Activated CD4-positive, CD25-positive, alpha-beta regulatory T cell treated with anti-CD3 and anti-CD28 coated beads, Interleukin-2, amount 50 U/mL, for 16 hours (primary cell): Measurements from ENCODE around the gene KLHL2.
"Not testable (repeated sequence)": the region's sequence is repeated elsewhere in the genome, so short reads cannot be mapped to it uniquely, and the experiment has no call there.

ENCODE experiments used
- DNase-seq: peaks from one replicate; pipeline ENCODE4 v3.0.0-alpha.2; 2020; ENCODE audit warnings: low read depth, low spot score

Gene KLHL2

DNA sequence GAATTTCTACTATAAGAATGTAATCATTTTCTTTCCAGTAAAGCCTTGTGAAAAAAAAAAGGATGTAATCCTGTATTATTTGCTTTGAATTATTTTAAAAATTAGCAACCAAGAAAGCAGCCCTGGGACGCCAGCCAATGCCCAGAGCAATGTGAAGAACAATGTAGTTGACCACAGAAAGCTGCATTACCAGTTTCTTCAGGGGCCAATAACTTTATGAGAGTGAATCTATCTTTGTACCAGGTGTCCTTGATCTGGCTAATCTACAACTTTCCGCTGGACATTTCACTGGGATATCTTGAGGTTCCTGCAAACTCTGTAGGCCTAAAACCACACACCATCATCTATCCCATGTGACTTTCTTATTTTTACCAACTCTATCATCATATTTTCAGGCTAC lies 7.6 kb upstream of the KLHL2 start:
- no peak for DNase-seq

DNA sequence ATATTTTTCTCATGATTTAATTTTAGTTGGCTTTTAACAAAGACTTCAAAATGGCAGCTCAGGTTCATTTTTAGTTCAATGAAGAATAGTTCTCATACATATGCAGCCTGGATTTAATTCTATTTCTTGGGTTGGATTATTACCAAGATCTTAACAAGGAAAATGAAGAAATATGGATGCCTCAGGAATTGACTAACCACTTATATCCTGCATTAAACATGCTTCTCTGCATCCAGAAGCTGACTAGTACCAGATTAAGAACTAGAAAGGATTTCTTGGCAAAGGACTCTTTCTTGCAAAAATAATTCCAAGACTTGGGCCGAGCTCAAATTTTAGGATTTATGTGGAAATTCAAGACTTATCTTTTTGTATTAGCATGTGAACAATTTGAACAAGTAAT lies 5.6 kb upstream of the KLHL2 start:
- DNase-seq: no peak

DNA sequence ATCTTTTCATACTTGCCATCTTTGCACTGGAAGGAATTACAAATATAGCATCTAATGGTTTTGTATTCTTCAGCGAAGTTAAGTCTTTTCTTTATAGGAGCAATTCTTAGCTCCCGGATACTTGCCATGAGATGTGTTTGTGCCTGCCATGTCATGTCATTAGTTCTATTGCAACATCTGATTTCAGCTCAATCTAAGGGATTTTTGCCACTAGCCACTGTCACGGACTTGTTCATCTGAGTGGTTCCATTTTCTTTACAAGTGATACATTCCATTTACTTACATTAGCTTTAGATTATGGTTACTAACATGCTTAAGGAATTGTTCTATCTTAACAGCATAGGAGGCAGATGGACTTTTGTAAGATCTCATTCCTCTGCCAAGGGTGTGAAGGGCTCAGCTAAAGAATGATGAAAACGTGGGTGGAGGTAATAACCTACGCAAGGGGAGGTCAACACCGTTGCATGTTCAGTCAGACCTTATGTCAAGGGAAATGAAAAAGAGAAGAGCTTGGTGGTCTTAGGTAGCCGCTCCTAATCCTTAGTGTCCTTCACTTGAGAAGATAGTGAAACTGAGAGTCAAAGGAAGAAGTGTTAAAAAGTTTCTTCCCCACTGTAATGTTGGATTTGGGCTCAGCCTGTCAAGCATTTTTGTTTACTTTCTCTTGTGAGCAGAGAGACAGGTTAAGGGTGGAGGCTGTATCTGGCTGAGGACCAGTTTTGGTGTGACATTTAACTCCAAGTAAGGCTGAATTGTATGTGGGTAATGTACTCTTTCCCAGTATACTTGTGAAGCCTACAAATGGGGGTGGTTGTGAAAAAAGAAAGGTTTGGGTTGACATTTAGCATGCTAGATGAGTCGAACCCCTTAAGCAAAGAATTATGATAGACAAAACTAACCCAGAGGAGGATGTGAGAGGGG lies 3.6 kb upstream of the KLHL2 start:
- no peak for DNase-seq

DNA sequence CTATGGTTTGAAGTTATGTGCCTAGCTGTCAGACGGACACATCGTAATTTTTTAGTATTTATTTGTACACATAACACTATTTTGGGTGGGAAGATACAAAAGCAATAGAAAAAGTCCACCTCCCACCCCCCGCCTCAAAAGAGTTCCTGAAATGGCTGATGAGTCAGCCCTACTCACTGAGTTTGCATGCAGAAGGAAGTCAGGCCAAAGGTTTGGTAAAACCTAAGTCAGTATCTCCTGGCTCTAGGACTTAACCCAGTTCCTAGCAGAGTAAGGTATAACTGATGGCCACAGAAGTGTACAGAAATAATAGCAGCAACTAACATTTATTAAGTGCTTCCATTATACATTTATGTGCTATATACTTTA lies 2.9 kb upstream of the KLHL2 start:
- DNase-seq: no peak

DNA sequence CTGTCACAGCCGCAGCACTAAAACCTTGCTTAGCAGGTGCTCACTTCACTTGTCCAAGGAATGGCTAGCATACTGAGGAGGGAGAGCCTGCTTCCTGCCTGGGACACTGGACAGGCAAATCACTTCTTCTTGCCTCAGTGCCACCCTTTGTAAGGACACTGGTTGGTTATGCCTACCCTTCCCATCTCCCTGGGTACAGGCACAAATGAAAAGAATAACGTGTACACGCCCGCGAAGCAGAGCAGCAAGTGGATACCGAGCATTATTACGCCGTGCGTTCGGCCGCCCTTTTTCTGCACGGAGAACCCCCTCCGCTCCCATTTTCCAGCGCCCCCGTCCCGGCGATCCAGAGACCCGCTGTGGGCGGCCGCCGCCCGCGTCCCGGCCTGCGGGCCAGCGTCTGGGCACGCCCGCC lies 338 bp upstream of the KLHL2 start:
- DNase-seq: no peak

DNA sequence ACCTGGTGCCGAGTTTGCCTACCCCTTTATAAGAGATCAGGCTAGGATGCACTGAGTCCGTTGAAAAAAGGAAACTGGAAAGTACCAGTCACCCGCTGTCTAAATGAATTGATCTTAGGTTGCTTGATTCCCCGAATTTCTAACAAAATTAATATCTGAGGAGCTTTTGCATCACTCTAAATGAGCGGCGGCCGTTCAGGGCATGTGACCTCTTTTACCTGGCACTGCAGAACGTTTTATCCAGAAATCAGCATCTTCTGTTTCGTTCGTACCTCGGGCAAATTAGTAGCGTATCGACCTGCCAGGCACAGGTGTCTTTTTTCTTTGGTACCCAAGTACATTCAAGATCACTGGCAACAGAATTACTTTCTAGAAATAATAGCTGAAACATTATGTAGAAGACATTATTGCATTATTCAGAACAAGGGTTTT lies 876 bp downstream of the KLHL2 start:
- no peak for DNase-seq

DNA sequence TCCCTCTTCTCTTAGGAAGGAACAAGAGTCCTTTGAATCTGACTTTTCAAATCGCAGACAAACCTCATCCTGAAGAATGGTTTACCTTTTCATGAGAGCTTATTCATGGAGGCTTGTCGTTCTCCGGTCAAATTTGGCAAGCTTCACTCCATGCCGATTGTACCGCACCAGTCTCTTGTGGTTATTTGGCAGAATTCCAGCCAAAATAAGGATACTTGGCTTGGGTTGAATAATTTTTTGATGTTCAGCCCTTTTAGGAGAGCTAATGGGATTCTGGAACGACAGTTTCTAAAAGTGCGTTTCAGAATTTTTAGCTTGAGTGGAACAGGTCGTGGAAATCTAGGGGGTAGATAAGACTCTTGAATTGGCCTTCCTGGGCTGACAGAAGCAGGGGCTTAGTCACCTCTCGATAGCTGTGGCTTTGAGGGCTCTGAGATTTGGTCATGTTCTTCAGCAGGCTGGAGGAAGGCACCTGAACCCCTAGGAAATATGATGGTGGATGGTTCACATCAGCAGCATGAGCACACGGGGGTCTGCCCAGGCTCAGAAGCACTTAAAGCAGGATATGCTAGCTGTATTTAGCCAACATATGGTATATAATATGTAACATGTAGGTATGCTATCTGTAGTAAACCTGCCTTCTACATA lies 1.5 kb downstream of the KLHL2 start:
- DNase-seq: no peak

DNA sequence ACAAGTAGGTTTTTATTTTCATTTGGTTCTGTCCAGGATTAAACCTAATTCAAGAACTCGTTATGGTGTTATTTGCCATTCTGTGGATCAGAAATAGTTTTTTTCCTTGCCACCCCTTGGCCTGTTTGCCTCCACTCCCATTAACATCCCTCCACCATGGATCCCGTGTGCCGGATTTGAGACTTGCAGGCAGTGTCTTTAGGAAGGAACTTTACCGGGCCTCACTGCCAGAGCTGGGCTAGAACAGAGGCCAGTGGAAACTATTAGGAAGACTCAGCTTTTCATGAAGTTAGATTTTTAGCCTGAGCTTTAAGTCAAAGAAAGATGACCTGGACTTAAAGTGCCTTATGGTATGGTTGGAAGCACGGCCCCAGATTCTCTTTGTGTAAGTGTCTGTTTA lies 2.4 kb downstream of the KLHL2 start:
- DNase-seq: no peak

DNA sequence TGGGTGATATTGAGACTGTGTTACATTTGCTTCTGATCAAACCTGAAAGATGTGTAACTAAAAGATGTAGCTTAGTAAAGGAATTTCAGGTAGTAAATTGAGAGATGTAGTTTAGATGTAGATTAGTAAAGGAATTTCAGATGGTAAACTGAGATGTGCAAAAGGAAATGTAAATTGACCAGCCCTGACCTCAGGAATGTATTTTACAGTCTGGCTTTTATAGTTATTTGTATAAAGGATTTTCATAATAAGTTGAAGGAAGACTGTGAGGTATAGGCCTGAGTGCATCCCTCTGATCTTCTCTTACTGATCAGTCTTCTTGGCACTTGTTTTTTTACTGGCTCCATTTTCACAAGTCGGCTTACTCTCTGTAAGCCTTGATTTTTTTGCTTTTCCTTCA lies 3.2 kb downstream of the KLHL2 start:
- no peak for DNase-seq

DNA sequence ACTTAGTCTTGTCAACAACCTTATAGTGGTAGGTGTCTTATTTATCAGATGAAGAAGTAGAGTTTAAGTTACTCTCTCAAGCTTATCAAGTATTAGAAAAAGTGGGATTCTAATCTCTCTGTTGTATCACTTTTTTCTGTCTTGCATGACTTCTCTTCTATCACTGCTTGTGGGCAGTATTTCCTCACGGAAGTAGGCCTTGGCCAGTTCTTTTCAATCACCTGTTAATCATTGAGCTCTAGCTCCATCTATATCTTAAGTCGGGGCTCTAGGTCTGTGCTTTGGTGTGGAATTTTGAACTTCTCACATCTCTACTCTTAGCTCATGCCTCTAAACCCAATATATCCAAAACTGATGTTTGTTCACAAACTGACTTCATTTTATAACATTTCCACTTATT lies 5.3 kb downstream of the KLHL2 start:
- not testable (repeated sequence) for DNase-seq

DNA sequence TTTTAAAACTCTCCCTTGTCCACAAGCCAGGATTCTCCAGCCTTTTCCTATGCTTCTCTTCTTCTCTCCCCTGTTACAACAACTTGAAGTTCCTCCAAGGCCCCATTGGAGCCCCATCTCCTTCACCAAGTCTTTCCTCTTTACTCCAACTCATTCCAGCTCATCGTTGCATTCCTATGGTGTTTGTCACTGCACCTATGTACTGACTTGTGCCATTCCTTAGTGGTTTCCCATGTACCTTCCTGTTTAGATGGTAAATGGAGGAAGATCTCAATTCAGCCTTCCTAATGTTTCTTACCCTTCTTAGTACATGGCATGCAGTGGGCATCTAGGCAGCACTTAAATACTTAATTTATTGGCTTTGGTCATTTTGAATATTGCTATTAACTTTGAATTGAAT lies 6.0 kb downstream of the KLHL2 start:
- not testable (repeated sequence) for DNase-seq

DNA sequence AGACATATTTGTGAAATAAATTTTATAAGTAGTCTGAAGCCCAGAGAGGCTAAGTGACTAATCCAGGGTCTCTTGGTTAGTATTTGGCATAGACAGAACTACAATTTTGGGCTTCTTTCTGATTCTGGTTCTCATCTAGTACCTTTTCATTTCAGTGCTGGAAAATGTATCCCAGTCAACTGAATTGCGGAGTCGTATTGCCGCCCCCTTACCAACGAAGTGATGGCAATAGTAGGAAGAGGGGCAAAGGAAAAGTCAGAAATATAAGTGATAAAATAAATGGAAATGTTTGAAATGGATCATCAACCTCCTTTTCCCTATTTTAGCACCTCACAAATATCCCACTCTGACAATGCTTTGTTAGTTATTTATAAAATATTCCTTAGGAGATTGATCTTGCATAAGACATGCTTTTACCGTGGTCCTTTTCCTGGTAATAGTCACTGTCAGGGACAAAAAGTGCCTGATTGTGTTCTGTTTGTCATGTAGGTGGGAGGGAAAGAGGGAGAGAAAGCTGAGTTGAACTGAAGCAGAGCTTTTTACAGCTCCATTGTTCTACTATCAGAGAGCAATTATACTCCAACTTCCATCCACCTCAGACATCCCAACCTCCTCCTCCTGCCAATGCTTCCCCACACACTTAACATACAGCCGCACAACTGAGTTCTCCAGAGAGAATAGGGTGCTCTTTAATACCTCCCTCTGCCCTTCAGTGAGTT lies 6.8 kb downstream of the KLHL2 start:
- DNase-seq: not testable (repeated sequence)

DNA sequence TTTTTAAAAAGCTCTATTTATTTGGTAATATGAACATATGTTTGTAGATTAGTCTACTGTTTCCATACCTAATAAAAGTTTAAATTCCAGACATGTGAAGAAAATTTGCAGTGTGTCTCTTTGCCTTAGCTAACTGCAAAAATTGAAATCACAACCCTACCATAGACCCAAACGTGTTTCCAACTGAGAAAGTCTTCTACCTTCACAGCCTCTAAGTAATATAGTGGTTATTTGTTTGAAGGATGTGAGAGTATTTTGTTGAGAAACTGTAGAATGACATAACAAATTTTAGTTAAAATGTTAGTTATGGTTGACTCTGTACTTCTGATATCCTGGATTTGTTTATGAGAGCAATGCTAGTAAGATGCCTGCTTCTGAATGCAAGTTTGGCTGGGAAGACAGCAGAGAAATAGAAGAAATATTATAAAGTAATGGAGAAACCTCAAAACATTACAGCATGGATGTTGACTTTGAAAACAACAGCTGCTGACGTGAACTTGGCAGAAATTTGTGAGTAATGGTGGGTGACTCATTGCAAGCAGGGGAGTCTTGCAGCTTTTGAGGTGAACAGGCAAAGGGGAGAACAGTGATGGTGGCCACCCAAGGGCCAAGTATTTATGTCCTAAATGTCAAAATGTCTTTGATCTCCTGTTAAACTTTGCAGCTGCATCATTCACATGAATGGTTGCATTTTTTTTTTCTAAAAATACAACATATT lies 7.8 kb downstream of the KLHL2 start:
- not testable (repeated sequence) for DNase-seq

DNA sequence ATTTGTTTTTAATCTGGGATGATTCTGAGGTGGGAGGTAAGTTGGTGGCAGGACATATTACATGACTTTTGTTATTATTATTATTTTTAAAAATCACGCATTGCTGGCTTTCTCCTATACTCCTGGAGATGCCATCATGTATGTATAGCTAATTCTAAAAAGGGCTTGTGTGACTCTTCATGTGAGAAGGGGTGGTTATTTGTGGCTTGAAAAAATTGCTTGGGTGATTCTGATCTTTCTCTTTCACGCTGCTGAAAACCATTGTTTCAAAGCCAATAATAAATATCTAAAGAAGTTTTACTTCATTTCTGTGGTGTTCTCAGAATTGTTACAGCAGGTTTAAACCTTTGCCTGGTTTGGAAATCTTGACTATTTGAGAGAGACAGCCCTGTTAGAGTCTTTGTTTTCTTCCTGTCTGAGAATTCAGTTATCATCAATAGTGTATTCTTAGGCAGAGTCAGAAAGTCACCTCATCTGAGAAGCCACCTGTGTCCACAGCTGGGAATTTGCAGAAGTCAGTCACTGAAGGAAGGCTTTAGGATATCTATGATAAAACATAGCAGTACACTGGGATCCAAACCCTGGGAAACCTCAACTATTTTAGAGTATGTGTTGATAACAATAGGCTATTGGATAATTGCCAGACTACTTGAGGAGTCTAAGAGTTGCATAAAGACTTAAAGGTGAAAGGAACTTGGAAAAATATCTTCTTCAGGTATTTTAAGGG lies 8.6 kb downstream of the KLHL2 start:
- DNase-seq: not testable (repeated sequence)

DNA sequence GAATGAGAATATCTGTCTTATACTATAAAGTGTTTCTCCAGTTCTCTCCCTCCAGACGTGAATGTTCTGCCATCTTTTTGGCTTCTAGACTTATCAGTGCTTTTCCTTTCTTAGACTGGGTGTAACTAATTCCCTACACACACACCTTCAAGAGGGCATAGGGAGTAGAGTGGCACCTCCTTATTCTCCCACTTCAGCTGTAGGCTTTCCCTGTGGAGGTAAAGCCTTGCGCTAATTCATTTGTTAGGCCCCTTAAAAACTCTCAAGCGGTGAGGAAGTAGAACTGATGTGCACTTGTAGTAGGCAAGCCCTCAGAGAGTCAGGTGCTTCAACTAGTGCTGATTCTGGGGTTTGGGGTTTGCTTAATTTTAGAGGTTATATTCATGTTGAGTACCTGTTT lies 10.0 kb downstream of the KLHL2 start:
- DNase-seq: no peak

DNA sequence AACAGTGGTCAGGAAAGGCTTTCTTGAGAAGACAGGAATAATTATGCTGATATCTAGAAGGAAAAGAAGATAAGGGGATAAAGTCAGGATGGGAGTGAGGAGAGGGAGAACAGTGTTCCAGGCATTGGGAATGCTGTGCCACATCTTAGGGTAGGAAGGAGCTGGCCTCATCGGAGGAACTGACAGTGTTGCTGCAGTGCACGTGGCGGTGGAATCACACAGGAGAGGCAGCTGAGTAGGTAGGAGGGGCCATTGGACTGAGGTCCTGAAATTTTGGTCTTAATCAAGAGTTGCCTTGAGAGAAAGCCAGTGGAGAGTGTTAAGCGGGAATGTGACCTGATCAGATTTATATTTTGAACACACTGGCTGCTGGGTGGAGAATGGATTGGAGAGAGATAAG lies 13.9 kb downstream of the KLHL2 start:
- DNase-seq: not testable (repeated sequence)

DNA sequence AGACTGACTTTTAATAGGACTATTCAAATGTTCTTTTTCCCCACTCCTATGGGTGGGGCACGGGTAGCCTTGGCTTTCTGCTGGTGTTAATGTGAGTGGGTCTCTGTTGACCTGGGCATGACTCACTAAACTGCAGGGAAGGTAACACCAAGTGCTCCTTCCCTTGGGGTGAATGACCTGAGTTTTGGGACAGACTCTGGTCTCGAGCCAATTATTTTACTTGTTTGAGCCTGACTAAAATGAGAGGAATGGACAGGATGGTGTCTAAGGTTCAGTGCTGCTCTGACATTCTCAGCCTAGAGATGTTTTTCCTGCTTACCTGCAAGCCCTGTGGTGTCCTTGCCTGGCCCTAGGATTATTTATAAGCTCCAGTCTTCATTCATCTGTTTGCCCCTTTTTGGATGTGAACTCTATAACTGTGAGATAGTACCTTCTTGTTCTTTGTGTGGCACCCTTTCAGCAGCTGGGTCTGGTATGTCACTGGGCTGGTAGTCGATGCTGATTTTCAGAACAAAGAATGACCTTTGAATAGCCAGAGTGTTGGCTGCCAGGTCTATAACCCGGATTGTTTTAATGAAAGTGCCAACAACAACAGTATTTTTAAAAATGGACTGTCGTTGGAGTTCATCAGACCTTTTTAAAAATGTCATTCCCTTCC lies 14.8 kb downstream of the KLHL2 start:
- DNase-seq: not testable (repeated sequence)

DNA sequence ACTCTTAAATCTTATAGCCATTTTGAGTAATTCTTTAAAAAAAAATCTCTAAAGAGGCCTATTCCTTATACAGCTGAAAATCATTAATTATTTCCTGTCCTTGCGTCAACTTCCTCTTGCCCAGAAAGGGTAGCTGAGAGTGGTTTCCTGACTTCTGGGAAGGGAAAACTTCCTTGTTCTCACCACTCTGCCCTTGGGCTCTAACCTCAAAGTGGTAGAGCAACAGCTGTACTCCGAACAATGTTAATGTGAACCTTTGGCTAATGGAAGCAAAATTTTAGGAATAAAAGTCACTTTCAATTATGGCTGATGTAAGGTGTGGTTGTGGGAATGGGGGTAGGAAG lies 15.3 kb downstream of the KLHL2 start:
- no peak for DNase-seq

DNA sequence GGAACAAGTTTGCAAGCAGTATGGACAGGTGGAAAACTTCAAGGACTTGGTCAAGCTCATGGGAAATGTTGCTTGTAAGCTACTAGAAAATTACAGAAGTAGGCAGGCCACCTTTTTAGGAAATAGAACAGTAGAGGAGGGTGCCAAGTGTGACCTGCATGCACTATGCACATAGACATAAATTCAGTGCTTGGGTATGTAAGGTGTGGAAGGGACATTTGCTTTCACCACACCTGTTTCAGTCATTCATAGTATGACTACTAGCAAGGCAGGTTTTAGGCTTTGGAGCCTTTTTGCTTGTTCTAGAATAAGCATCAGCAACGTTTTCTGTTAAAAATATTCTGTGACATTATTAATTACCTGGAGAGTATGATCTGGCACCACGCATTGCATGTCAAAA lies 20.0 kb downstream of the KLHL2 start:
- DNase-seq: not testable (repeated sequence)

DNA sequence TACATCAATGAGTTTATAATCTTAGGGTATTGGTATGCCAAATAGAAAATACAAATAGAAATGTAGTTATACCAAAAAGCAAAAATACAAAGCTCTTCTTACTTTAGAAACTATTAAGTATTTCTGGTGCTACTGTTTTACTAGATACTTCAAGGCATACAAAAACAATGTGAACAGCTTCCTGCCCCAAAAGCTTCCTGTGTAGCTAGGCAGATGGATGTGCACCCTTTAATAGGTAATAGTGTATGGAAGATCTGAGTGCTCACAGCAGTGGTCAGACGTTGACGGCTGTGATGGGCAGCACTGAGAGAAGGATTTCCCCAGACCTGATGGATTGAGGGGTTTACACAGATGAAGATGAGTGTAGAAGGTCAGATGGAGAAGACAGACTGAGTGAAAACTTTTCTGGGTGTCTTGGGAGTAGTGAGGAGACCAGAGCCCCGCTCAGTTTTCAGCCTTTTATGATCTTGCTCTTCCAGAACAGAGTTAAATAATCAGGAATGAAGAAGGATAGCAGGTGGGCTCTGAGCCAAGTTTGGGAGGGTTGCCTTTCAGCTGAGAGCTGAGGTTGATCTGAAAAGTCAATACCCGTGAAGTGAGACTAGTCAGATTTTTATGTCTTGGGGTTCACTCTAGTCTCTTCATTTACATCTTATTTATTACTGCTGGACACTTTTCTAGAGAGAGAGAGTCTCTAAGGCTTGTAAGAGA lies 22.3 kb downstream of the KLHL2 start:
- not testable (repeated sequence) for DNase-seq
